ENCODE results near the gene PELI1.

PELI1 gene

DNA sequence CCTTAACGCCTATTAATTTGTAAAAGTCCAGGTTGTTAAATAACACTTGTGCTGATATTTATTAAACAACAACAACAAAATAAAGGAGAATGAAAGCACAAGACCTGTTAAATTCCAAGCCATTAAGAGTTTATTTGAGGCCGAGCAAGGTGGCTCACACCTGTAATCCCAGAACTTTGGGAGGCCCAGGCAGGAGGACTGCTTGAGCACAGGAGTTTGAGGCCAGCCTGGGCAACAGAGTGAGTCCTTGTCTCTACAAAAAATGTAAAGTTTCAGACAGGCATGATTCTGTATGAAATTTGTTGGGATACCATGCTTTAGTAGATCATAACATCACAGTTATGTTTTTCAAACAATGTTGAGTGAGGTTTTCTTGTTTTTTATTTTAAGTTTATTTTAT lies 17.1 kb downstream of the PELI1 start:
- TF ChIP-seq, protein P1, sequence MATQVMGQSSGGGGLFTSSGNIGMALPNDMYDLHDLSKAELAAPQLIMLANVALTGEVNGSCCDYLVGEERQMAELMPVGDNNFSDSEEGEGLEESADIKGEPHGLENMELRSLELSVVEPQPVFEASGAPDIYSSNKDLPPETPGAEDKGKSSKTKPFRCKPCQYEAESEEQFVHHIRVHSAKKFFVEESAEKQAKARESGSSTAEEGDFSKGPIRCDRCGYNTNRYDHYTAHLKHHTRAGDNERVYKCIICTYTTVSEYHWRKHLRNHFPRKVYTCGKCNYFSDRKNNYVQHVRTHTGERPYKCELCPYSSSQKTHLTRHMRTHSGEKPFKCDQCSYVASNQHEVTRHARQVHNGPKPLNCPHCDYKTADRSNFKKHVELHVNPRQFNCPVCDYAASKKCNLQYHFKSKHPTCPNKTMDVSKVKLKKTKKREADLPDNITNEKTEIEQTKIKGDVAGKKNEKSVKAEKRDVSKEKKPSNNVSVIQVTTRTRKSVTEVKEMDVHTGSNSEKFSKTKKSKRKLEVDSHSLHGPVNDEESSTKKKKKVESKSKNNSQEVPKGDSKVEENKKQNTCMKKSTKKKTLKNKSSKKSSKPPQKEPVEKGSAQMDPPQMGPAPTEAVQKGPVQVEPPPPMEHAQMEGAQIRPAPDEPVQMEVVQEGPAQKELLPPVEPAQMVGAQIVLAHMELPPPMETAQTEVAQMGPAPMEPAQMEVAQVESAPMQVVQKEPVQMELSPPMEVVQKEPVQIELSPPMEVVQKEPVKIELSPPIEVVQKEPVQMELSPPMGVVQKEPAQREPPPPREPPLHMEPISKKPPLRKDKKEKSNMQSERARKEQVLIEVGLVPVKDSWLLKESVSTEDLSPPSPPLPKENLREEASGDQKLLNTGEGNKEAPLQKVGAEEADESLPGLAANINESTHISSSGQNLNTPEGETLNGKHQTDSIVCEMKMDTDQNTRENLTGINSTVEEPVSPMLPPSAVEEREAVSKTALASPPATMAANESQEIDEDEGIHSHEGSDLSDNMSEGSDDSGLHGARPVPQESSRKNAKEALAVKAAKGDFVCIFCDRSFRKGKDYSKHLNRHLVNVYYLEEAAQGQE (IDR thresholded peaks at IDR 0.05; ENCODE audit: low read depth), result no peak
- TF ChIP-seq, protein P2, sequence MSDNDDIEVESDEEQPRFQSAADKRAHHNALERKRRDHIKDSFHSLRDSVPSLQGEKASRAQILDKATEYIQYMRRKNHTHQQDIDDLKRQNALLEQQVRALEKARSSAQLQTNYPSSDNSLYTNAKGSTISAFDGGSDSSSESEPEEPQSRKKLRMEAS (IDR thresholded peaks at IDR 0.05), result no peak
- TF ChIP-seq EGR1 (IDR thresholded peaks at IDR 0.05), result no peak
- TF ChIP-seq YY1 (IDR thresholded peaks at IDR 0.05; ENCODE audit: low read depth), result no peak
- TF ChIP-seq NFIC (IDR thresholded peaks at IDR 0.05), result no peak
- no peak for TF ChIP-seq EP300 (IDR thresholded peaks at IDR 0.05; ENCODE audit: borderline replicate concordance)
- TF ChIP-seq CREB1 (IDR thresholded peaks at IDR 0.05; ENCODE audit: low read depth), result no peak
- no peak for TF ChIP-seq CEBPB (IDR thresholded peaks at IDR 0.05)
- TF ChIP-seq FOXM1 (IDR thresholded peaks at IDR 0.05; ENCODE audit: borderline replicate concordance, low read depth), result no peak
- TF ChIP-seq TCF12 (IDR thresholded peaks at IDR 0.05; ENCODE audit: low read depth), result no peak
- no peak for TF ChIP-seq RAD21 (IDR thresholded peaks at IDR 0.05; ENCODE audit: low read depth)

DNA sequence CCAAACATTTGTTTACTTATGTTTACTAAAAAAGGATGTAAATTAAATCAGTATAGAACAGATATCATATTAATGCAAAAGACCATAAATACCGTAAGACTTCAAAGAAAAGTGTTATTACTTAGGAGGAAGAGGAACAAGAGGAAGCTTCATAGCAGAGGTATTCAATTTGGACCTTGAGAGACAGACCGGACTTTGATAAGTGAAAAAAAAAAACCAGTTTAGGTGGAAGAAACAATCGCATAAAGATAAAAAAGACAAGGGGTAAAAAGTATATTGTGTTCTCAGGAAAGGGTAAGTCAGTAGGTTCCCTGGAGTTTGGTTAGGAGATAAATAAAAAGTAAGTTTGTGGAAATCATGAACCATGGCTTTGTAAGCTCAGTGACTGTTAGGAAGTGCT lies 17.6 kb downstream of the PELI1 start:
- TF ChIP-seq, protein P1 (IDR thresholded peaks at IDR 0.05; ENCODE audit: low read depth), result no peak
- TF ChIP-seq CREB1 (IDR thresholded peaks at IDR 0.05; ENCODE audit: low read depth) (no peak), NFIC (IDR thresholded peaks at IDR 0.05) (no peak), EGR1 (IDR thresholded peaks at IDR 0.05) (no peak), FOXM1 (IDR thresholded peaks at IDR 0.05; ENCODE audit: borderline replicate concordance, low read depth) (no peak), TEAD4 (IDR thresholded peaks at IDR 0.05) (no peak), CEBPB (IDR thresholded peaks at IDR 0.05) (no peak)
- TF ChIP-seq, protein P3, sequence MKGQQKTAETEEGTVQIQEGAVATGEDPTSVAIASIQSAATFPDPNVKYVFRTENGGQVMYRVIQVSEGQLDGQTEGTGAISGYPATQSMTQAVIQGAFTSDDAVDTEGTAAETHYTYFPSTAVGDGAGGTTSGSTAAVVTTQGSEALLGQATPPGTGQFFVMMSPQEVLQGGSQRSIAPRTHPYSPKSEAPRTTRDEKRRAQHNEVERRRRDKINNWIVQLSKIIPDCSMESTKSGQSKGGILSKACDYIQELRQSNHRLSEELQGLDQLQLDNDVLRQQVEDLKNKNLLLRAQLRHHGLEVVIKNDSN (IDR thresholded peaks at IDR 0.05), result no peak

DNA sequence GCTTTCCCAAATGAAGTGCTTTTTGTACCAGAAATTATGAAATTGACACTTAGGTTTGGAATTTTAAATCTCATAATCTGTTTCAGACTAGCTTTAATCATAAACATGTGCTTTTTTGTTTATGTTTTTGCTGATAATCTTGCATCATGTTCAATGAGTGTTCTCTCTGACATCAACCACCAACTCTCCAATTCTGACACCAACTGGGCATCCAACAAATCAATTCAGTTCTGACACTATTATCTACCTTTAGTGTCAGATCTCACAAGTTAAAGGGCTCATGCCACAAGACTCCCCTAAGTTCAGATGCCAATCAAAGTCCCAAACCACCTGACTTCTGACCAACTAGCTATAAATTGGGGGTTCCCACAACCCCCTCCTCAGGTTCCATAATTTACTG lies 19.6 kb downstream of the PELI1 start:
- TF ChIP-seq, protein P3 (IDR thresholded peaks at IDR 0.05), result no peak
- TF ChIP-seq NFIC (IDR thresholded peaks at IDR 0.05) (no peak), EGR1 (IDR thresholded peaks at IDR 0.05) (no peak), CREB1 (IDR thresholded peaks at IDR 0.05; ENCODE audit: low read depth) (no peak), FOXM1 (IDR thresholded peaks at IDR 0.05; ENCODE audit: borderline replicate concordance, low read depth) (no peak), TEAD4 (IDR thresholded peaks at IDR 0.05) (no peak), RAD21 (IDR thresholded peaks at IDR 0.05; ENCODE audit: low read depth) (no peak), TCF12 (IDR thresholded peaks at IDR 0.05; ENCODE audit: low read depth) (no peak), YY1 (IDR thresholded peaks at IDR 0.05; ENCODE audit: low read depth) (no peak), EP300 (IDR thresholded peaks at IDR 0.05; ENCODE audit: borderline replicate concordance) (no peak), ZBTB7A (IDR thresholded peaks at IDR 0.05; ENCODE audit: low read depth) (no peak), TAF1 (IDR thresholded peaks at IDR 0.05; ENCODE audit: low read depth) (no peak), CEBPB (IDR thresholded peaks at IDR 0.05) (no peak)
- TF ChIP-seq, protein P1 (IDR thresholded peaks at IDR 0.05; ENCODE audit: low read depth), result no peak
- TF ChIP-seq, protein P2 (IDR thresholded peaks at IDR 0.05), result no peak

DNA sequence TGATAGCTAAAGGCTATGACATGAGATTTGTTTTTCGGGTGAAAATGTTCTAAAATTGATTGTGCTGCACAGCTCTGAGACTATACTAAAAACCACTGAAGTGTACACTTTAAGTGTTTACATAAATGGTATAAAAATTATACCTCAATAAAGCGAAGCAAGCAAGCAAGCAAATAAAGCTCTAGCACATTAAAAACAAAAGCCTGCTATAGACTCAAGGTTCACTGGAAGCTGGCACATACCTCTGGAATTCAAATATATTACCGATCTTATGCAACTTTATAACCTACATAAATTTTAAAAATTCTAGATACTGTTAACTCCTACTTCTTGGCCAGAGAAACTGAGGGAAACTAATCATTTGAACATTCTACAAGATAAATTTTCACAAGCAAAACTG lies 20.1 kb downstream of the PELI1 start:
- TF ChIP-seq CREB1 (IDR thresholded peaks at IDR 0.05; ENCODE audit: low read depth) (no peak), NFIC (IDR thresholded peaks at IDR 0.05) (no peak), EGR1 (IDR thresholded peaks at IDR 0.05) (no peak), FOXM1 (IDR thresholded peaks at IDR 0.05; ENCODE audit: borderline replicate concordance, low read depth) (no peak), TAF1 (IDR thresholded peaks at IDR 0.05; ENCODE audit: low read depth) (no peak)

DNA sequence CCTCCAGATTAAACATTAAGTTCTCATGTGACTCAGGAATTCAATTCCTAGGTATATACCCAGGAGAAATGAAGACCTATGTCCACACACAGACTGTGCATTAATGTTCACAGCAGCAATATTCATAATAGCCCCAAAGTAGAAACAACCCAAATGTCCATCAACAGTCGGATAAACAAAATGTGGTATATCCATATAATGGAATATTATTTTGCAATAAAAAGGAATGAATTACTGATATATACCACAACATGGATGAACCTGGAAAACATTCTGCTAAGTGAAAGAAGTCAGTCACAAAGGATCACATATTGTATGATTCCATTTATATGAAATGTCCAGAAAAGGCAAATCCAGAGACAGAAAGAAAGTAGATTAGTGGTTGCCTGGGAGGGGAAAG lies 20.5 kb downstream of the PELI1 start:
- TF ChIP-seq, protein P1 (IDR thresholded peaks at IDR 0.05; ENCODE audit: low read depth), result no peak
- TF ChIP-seq CEBPB (IDR thresholded peaks at IDR 0.05) (no peak), TCF12 (IDR thresholded peaks at IDR 0.05; ENCODE audit: low read depth) (no peak), EP300 (IDR thresholded peaks at IDR 0.05; ENCODE audit: borderline replicate concordance) (no peak), YY1 (IDR thresholded peaks at IDR 0.05; ENCODE audit: low read depth) (no peak), TEAD4 (IDR thresholded peaks at IDR 0.05) (no peak), RAD21 (IDR thresholded peaks at IDR 0.05; ENCODE audit: low read depth) (no peak), EGR1 (IDR thresholded peaks at IDR 0.05) (no peak), NFIC (IDR thresholded peaks at IDR 0.05) (no peak), CREB1 (IDR thresholded peaks at IDR 0.05; ENCODE audit: low read depth) (no peak), ZBTB7A (IDR thresholded peaks at IDR 0.05; ENCODE audit: low read depth) (no peak), TAF1 (IDR thresholded peaks at IDR 0.05; ENCODE audit: low read depth) (no peak), FOXM1 (IDR thresholded peaks at IDR 0.05; ENCODE audit: borderline replicate concordance, low read depth) (no peak)
- TF ChIP-seq, protein P2 (IDR thresholded peaks at IDR 0.05), result no peak
- TF ChIP-seq, protein P3 (IDR thresholded peaks at IDR 0.05), result no peak

All from Ishikawa (cell line).